NCI-H460 (cell line): ENCODE data around the gene SLC38A3. TPM values are rescaled to one million over a fixed set of nuclear protein-coding genes. Genes with fewer than 3 reads are reported as not detected.
A peak's percentile ranks its signal among the peaks of the same experiment; 100 is the strongest.
"Not testable (repeated sequence)": the region's sequence is repeated elsewhere in the genome, so short reads cannot be mapped to it uniquely, and the experiment has no call there.

ENCODE experiments used
- DNase-seq: peaks from one replicate; pipeline ENCODE4 v3.0.0-alpha.2; 2016; ENCODE audit warnings: low read depth; ENCODE audit errors: extremely low read depth
- total RNA-seq: library from RNA; depleted of rRNA; stranded (reverse); fragments of >200 nt; shearing (Covaris generic); gene quantifications from 2 replicates; pipeline ENCODE4 v1.2.3, GENCODE V29; 2014

Gene SLC38A3
- total RNA-seq, 1 experiment from 2014 or later = 0.27 TPM

GRCh38 chr3:50208677-50209344 lies 3.7 kb downstream of the SLC38A3 start:
- DNase-seq = no peak

GRCh38 chr3:50210176-50210509 lies 5.1 kb downstream of the SLC38A3 start:
- DNase-seq = no peak

GRCh38 chr3:50210510-50211367 lies 5.7 kb downstream of the SLC38A3 start:
- DNase-seq = no peak

GRCh38 chr3:50211368-50211717 lies 6.3 kb downstream of the SLC38A3 start:
- not testable (repeated sequence) for DNase-seq

GRCh38 chr3:50211930-50212329 lies 6.9 kb downstream of the SLC38A3 start:
- no peak for DNase-seq

GRCh38 chr3:50212502-50212901 lies 7.4 kb downstream of the SLC38A3 start:
- no peak for DNase-seq

GRCh38 chr3:50212971-50213370 lies 7.9 kb downstream of the SLC38A3 start:
- DNase-seq = no peak

- DNase-seq = no peak
Measured at GRCh38 chr3:50213373-50213772, 8.3 kb downstream of the SLC38A3 start.

- DNase-seq = no peak
Measured at GRCh38 chr3:50214824-50215223, 9.8 kb downstream of the SLC38A3 start.

GRCh38 chr3:50215529-50215928 lies 10.5 kb downstream of the SLC38A3 start:
- no peak for DNase-seq

- no peak for DNase-seq
Measured at GRCh38 chr3:50217681-50218080, 12.6 kb downstream of the SLC38A3 start.

- DNase-seq = no peak
Measured at GRCh38 chr3:50218448-50218847, 13.4 kb downstream of the SLC38A3 start.

- DNase-seq = no peak
Measured at GRCh38 chr3:50219285-50219684, 14.2 kb downstream of the SLC38A3 start.

- no peak for DNase-seq
Measured at GRCh38 chr3:50220109-50220508, 15.0 kb downstream of the SLC38A3 start.

- no peak for DNase-seq
Measured at GRCh38 chr3:50221051-50221410, 16.0 kb downstream of the SLC38A3 start.

GRCh38 chr3:50221411-50222168 lies 16.5 kb downstream of the SLC38A3 start:
- no peak for DNase-seq

- no peak for DNase-seq
Measured at GRCh38 chr3:50222169-50222528, 17.1 kb downstream of the SLC38A3 start.

GRCh38 chr3:50224639-50225038 lies 19.6 kb downstream of the SLC38A3 start:
- DNase-seq = no peak

GRCh38 chr3:50226888-50227389 lies 21.9 kb downstream of the SLC38A3 start:
- DNase-seq = no peak

- DNase-seq = peak; percentile 78
Measured at GRCh38 chr3:50227390-50228183, 22.5 kb downstream of the SLC38A3 start.
